GM12874 (cell line): Measurements from ENCODE around the gene OIT3.

ENCODE experiments used
- TF ChIP-seq, protein P1 (sequence below): IDR thresholded peaks from 2 replicates; pipeline ENCODE4 v1.5.1; 2011; ENCODE audit warnings: low read depth, mild to moderate bottlenecking, control low read depth, low read length, moderate library complexity; ENCODE audit not compliant: insufficient read depth

OIT3 gene

DNA sequence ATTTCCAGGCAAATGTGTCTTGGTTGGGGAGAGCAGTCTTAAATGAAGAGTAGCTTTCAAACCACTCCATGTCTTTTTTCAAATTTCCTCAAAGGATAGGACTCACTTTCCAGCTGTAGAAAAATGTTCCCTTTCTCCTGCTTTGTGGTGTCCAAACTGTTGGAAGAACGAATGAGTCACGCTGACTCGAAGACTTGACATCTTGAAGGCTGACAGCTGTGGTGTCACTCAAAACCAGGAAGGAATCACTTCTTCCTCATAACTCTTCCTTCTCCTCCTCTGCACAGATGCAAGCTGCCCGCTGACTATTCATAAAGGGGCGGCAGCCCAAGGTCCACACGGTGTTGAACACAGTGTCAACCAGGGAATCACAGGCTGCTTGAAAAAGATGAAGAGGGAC lies 41.8 kb downstream of the OIT3 start:
- TF ChIP-seq, protein P1, sequence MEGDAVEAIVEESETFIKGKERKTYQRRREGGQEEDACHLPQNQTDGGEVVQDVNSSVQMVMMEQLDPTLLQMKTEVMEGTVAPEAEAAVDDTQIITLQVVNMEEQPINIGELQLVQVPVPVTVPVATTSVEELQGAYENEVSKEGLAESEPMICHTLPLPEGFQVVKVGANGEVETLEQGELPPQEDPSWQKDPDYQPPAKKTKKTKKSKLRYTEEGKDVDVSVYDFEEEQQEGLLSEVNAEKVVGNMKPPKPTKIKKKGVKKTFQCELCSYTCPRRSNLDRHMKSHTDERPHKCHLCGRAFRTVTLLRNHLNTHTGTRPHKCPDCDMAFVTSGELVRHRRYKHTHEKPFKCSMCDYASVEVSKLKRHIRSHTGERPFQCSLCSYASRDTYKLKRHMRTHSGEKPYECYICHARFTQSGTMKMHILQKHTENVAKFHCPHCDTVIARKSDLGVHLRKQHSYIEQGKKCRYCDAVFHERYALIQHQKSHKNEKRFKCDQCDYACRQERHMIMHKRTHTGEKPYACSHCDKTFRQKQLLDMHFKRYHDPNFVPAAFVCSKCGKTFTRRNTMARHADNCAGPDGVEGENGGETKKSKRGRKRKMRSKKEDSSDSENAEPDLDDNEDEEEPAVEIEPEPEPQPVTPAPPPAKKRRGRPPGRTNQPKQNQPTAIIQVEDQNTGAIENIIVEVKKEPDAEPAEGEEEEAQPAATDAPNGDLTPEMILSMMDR = no peak

DNA sequence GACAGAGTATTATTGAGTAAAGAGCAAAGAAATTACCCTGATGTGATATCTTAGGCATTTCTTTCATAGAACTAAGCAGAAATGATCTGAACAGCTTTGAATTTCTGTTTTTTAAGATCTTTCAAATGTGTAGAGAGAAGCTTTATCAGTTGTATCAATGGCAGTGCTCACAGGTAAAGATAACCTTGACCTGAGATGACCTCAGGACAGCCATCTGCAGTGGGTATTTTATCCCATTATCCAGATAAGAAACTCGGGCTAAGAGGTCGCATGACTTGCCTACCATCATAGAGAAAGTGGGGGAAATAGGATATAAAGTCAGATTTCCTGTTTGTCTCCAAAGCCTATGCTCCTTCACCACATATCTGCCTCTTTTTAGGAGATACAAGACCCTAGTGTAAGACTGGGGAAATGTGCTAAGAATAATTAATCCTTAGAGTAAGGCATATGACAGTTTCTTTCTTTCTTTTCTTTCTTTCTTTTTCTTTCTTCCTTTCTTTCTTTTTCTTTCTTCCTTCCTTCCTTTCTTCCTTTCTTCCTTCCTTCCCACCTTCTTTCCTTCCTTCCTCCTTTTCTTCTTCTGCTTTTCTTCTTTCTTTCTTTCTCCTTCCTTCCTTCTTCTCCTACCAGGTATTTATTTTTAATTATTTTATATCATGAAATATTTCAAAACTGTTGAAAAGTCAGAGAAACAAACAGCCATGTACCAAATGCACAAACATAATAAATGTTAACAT lies 50.1 kb downstream of the OIT3 start:
- TF ChIP-seq, protein P1 = no peak

- TF ChIP-seq, protein P1 = no peak
These were observed 53.4 kb downstream of the OIT3 start for GRCh38 chr10:72946963-72947362.

GRCh38 chr10:72948762-72949161 lies 55.2 kb downstream of the OIT3 start:
- TF ChIP-seq, protein P1 = no peak

DNA sequence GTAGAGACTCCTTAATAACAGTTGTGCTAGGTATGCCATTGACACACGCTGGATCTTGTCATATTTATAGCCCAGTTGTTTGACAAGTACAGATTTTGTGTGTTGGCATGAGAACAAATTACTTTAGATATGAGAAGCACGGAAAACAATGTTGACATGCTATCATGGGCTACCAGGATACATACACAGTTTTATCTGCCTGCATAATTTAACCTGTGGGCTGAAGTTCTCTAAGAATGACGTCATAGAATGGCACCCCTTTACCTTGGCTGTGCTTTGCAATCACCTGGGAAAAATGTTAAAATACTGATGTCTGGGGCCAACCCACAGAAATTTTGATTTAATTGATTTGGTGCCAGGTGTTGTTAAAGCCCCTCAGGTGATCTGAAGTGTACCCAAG lies 58.2 kb downstream of the OIT3 start:
- TF ChIP-seq, protein P1 = no peak

GRCh38 chr10:72952189-72952588 lies 58.6 kb downstream of the OIT3 start:
- TF ChIP-seq, protein P1 = no peak

- TF ChIP-seq, protein P1 = no peak
These were observed 59.2 kb downstream of the OIT3 start for GRCh38 chr10:72952642-72953158.
